Muscle layer of duodenum (tissue), 2 donors: ENCODE data around the gene MMS22L.

Experiments
- H3K27ac ChIP-seq: one replicate; pipeline ENCODE4 v1.7.0; 2013; ENCODE audit warnings: mild to moderate bottlenecking, low read length
- H3K27me3 ChIP-seq: one replicate; pipeline ENCODE4 v1.7.0; 2013; ENCODE audit warnings: low read depth, mild to moderate bottlenecking, control low read depth, low read length
- H3K36me3 ChIP-seq, 2 donors: one replicate each; pipeline ENCODE4 v1.7.0; 2013; ENCODE audit warnings: low read length in 2 of 2, control low read depth in 1 of 2, mild to moderate bottlenecking in 1 of 2; ENCODE audit not compliant: insufficient read depth in 2 of 2, control insufficient read depth in 1 of 2
- H3K4me1 ChIP-seq, 2 donors: one replicate each; pipeline ENCODE4 v1.7.0; 2013; ENCODE audit warnings: low read length in 2 of 2, mild to moderate bottlenecking in 2 of 2, control low read depth in 1 of 2, moderate library complexity in 1 of 2; ENCODE audit not compliant: insufficient read depth in 2 of 2, control insufficient read depth in 1 of 2
- H3K4me3 ChIP-seq, 2 donors: one replicate each; pipeline ENCODE4 v1.7.0; 2013; ENCODE audit warnings: low read length in 2 of 2, low read depth in 1 of 2, mild to moderate bottlenecking in 1 of 2
- H3K9me3 ChIP-seq, 2 donors: one replicate each; pipeline ENCODE4 v1.7.0; 2013; ENCODE audit warnings: low read length in 2 of 2, control low read depth in 1 of 2, mild to moderate bottlenecking in 1 of 2; ENCODE audit not compliant: control insufficient read depth in 1 of 2
- donor health status: healthy.

Gene MMS22L

DNA sequence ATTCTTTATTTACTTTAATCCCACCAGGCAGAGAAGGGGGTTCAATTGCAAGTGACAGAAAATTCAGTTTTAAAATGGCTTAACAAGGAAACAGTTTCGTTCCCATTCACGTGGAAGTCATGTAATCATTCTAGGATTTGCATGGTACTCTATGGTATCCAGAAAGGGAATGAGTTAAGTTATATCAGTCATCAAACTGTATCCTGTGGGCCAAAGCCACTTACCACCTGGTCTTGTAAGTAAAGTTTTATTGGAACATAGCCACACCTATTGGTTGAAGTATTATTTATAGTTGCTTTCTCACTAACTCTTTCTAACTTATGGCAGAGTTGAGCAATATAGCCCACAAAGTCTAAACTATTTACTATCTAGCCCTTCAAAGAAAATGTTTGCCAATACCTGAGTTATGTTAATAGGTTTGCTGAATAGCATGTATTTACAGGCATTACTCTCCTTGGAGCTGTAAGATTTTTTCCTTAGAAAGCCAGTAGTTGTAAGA lies 10.2 kb upstream of the MMS22L start:
- Histone ChIP-seq H3K4me1 (no peaks in the 10 kb centered on the region), H3K4me3 (no peak overlapping the region), H3K9me3 (no peaks in the 10 kb centered on the region), H3K27ac (no peak overlapping the region), H3K27me3 (no peaks in the 10 kb centered on the region), H3K36me3 (no peaks in the 10 kb centered on the region)

DNA sequence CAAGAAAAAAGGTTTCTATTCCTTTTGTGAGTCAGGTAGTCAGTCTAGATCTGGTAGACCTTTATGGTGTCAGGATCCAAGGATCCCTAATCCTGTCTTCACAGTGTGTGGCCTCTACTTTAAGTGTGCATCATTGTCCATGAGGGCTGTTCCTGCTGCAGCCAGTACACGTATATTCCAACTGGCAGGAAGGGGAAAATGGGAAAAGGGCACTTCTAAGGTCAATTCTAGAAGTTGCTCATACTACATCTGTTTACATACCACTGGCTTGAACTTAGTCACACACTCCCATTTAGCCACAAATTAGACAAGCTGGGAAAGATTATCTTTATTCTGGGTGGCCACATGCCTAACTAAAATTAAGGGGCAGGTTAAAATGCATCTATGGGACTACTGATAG lies 9.7 kb upstream of the MMS22L start:
- H3K36me3 ChIP-seq = no peaks in the 10 kb centered on the region
- no peak overlapping the region for H3K4me3 ChIP-seq
- no peak overlapping the region for H3K27ac ChIP-seq
- no peaks in the 10 kb centered on the region for H3K4me1 ChIP-seq
- H3K27me3 ChIP-seq = no peaks in the 10 kb centered on the region
- H3K9me3 ChIP-seq = no peaks in the 10 kb centered on the region

DNA sequence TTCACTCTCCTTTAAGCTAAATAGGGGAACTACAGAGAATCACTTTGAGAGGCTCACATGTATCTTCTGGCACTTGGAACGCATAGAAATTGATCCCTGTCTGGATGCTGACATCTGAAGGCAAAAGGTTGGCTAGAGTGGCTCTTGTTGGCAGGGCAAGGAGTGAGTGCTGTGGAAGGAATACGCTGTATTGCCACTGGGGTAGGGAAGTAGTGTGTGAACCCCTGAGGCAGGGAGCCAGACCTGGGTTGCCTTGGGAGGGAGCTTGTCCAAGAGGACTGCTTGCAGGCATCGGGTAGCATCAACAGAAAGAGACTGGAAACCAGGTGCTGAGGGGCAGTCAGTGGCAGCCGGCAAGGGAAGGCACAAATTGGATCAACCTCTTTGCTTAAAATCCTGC lies 8.9 kb upstream of the MMS22L start:
- Histone ChIP-seq H3K36me3 (no peaks in the 10 kb centered on the region), H3K27ac (no peak overlapping the region), H3K4me3 (no peak overlapping the region), H3K9me3 (no peaks in the 10 kb centered on the region), H3K4me1 (no peaks in the 10 kb centered on the region), H3K27me3 (no peaks in the 10 kb centered on the region)

- H3K9me3 ChIP-seq = no peaks in the 10 kb centered on the region
- no peaks in the 10 kb centered on the region for H3K27me3 ChIP-seq
- no peak overlapping the region for H3K4me3 ChIP-seq
- no peaks in the 10 kb centered on the region for H3K4me1 ChIP-seq
- H3K36me3 ChIP-seq = no peaks in the 10 kb centered on the region
- H3K27ac ChIP-seq = no peak overlapping the region
Observed at GRCh38 chr6:97289332-97289731, 6.3 kb upstream of the MMS22L start.

DNA sequence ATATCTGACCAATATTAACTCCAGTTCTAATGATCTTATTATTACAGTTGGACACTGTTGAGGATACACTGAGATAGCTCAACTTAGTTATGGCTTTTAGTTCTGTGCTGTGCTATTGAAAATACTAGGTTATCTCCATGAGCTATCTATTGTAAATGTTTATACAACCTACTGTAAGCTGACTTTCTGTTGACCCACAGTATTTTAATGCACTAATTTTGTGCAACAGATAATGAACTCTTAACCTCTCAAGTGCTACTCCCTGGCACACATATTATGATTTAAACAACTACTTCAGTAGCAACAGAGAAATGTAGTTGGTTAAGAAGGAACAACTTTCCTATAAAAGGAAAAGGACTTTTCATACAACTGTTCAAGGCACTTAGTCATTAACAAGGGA lies 5.2 kb upstream of the MMS22L start:
- no peaks in the 10 kb centered on the region for H3K9me3 ChIP-seq
- no peak overlapping the region for H3K4me3 ChIP-seq
- no peaks in the 10 kb centered on the region for H3K4me1 ChIP-seq
- no peaks in the 10 kb centered on the region for H3K36me3 ChIP-seq
- no peaks in the 10 kb centered on the region for H3K27me3 ChIP-seq
- no peak overlapping the region for H3K27ac ChIP-seq

GRCh38 chr6:97282238-97282725 lies 734 bp downstream of the MMS22L start:
- H3K36me3 ChIP-seq = no peaks in the 10 kb centered on the region
- H3K4me1 ChIP-seq = peaks cover 0 to 12% of the 10 kb centered on the region in 2 donors
- H3K4me3 ChIP-seq = peak overlapping the region; percentile 87 to 99
- H3K9me3 ChIP-seq = no peaks in the 10 kb centered on the region
- H3K27me3 ChIP-seq = no peaks in the 10 kb centered on the region
- H3K27ac ChIP-seq = no peak overlapping the region

DNA sequence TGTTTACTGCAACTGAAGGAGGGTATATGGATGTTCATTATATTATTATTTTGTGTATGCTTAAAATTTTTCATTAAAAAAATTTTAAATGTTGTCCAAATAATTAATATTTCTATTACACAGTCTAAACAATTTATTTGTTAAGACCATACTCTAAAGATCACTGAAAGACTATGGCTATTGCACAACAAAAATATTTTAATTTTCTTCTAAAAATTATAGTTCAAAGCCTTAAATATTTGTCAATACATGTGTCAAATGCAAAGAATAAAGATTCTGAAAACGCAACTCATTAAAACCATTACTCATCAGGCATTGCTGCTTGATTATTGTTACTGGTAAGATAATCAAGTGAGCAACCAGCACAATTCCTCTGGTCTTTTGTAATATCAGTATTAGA lies 2.2 kb downstream of the MMS22L start:
- H3K4me1 ChIP-seq = peaks cover 0 to 12% of the 10 kb centered on the region in 2 donors
- no peaks in the 10 kb centered on the region for H3K9me3 ChIP-seq
- H3K27ac ChIP-seq = no peak overlapping the region
- H3K27me3 ChIP-seq = no peaks in the 10 kb centered on the region
- H3K36me3 ChIP-seq = no peaks in the 10 kb centered on the region
- H3K4me3 ChIP-seq = no peak overlapping the region

GRCh38 chr6:97275804-97276203 lies 7.2 kb downstream of the MMS22L start:
- no peak overlapping the region for H3K27ac ChIP-seq
- H3K9me3 ChIP-seq = no peaks in the 10 kb centered on the region
- H3K4me3 ChIP-seq = no peak overlapping the region
- H3K36me3 ChIP-seq = peaks cover 9 to 10% of the 10 kb centered on the region in 2 donors
- H3K27me3 ChIP-seq = no peaks in the 10 kb centered on the region
- H3K4me1 ChIP-seq = no peaks in the 10 kb centered on the region

DNA sequence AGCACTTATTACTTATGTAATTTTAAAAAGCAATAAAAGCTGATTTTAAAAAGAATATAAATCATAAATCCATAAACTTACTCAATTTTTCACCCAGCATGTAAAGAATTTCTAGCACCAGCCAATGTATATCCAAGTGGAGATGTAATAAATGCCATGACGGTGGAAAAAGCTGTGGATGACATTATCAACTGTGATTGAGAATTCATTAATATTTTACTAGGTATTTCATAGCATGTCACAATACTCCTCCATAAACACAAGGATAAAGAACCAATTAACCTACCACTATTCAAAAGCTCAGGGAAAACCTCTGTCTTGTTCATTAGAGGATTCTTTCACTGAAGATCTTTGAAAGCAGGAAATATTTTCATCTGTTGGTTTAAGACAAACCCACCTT lies 13.2 kb downstream of the MMS22L start:
- H3K4me1 ChIP-seq = no peaks in the 10 kb centered on the region
- no peak overlapping the region for H3K27ac ChIP-seq
- no peak overlapping the region for H3K4me3 ChIP-seq
- no peaks in the 10 kb centered on the region for H3K27me3 ChIP-seq
- H3K36me3 ChIP-seq = peaks cover 17 to 30% of the 10 kb centered on the region in 2 donors
- H3K9me3 ChIP-seq = no peaks in the 10 kb centered on the region

DNA sequence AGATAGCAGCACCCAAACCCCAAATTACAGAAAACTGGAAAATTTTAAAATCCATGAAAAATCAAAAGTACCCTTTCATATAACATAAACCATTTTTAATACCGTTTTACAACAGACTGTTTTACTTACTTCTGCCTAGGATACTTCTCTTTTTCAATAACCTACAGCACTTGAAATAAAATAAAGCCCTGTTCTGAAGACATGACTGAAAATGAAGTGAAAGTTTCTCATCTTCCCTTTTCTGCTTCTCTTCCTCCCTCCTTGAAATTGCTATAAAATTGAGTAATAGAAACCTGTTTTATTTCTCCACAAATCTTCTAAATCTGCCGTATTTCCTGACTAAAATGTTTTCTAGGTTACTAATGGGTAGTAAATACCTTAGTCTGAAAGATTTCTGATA lies 20.3 kb downstream of the MMS22L start:
- peaks cover 11 to 26% of the 10 kb centered on the region in 2 donors for H3K36me3 ChIP-seq
- no peak overlapping the region for H3K4me3 ChIP-seq
- no peak overlapping the region for H3K27ac ChIP-seq
- no peaks in the 10 kb centered on the region for H3K4me1 ChIP-seq
- H3K9me3 ChIP-seq = no peaks in the 10 kb centered on the region
- no peaks in the 10 kb centered on the region for H3K27me3 ChIP-seq

DNA sequence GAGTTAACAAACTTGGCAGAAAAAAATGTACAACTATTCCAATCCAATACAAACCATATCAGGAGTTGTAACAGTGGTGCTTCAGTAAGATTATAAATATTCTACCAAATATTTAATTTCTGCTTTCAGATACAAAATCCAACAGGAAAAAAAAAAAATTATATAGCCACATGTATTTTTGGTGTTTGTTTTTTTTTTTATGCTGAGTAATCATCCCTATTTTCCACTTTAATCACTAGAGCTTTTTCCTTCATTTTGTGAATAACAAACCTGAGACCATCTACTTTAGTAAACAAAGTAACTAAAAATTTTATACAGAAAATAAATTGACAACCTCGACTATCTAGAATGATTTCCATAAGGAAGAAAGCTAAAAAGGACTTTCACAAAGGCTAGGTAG lies 36.2 kb downstream of the MMS22L start:
- Histone ChIP-seq H3K36me3 (peaks cover 0 to 14% of the 10 kb centered on the region in 2 donors), H3K4me1 (no peaks in the 10 kb centered on the region), H3K27ac (no peak overlapping the region), H3K4me3 (no peak overlapping the region), H3K27me3 (no peaks in the 10 kb centered on the region), H3K9me3 (no peaks in the 10 kb centered on the region)

GRCh38 chr6:97240222-97240621 lies 42.8 kb downstream of the MMS22L start:
- Histone ChIP-seq H3K36me3 (peaks cover 0 to 14% of the 10 kb centered on the region in 2 donors), H3K4me1 (no peaks in the 10 kb centered on the region), H3K27me3 (no peaks in the 10 kb centered on the region), H3K27ac (no peak overlapping the region), H3K4me3 (no peak overlapping the region), H3K9me3 (no peaks in the 10 kb centered on the region)
